Hepatocyte (in vitro differentiated cells): ENCODE measurements around the gene PSMD1. TPM values are rescaled to one million over a fixed set of nuclear protein-coding genes. Genes with fewer than 3 reads are reported as not detected.
"Not testable (repeated sequence)": the region's sequence is repeated elsewhere in the genome, so short reads cannot be mapped to it uniquely, and the experiment has no call there.

Experiments used
- DNase-seq: peaks from one replicate; pipeline ENCODE4 v3.0.0-alpha.2; 2016; ENCODE audit warnings: low spot score
- H2AFZ ChIP-seq: fragments of 200-600 bp; sonication (generic); 2 replicates; pipeline ENCODE4 v1.6.0; 2016; ENCODE audit warnings: antibody characterized with exemption, mild to moderate bottlenecking
- H3K27ac ChIP-seq: fragments of 200-600 bp; sonication (generic); 2 replicates; pipeline ENCODE4 v1.5.1; 2016; ENCODE audit warnings: mild to moderate bottlenecking
- H3K27me3 ChIP-seq: fragments of 200-600 bp; sonication (generic); 2 replicates; pipeline ENCODE4 v1.6.1; 2016
- H3K36me3 ChIP-seq: fragments of 200-600 bp; sonication (generic); replicated peaks from 2 replicates; pipeline ENCODE4 v1.5.1; 2016; ENCODE audit warnings: low read depth; ENCODE audit not compliant: insufficient read depth
- H3K4me1 ChIP-seq: fragments of 200-600 bp; sonication (generic); 2 replicates; pipeline ENCODE4 v1.5.1; 2016; ENCODE audit warnings: mild to moderate bottlenecking, moderate library complexity; ENCODE audit not compliant: insufficient read depth
- H3K4me2 ChIP-seq: fragments of 200-600 bp; sonication (generic); 2 replicates; pipeline ENCODE4 v1.6.0; 2016
- H3K4me3 ChIP-seq: fragments of 200-600 bp; sonication (generic); 2 replicates; pipeline ENCODE4 v1.5.1; 2016; ENCODE audit warnings: mild to moderate bottlenecking
- H3K79me2 ChIP-seq: fragments of 200-600 bp; sonication (generic); 2 replicates; pipeline ENCODE4 v1.6.0; 2017; ENCODE audit warnings: mild to moderate bottlenecking
- H3K9me2 ChIP-seq: fragments of 200-600 bp; sonication (generic); replicated peaks from 2 replicates; pipeline ENCODE4 v1.6.0; 2017; ENCODE audit warnings: mild to moderate bottlenecking; ENCODE audit not compliant: insufficient read depth
- H3K9me3 ChIP-seq: fragments of 200-600 bp; sonication (generic); 2 replicates; pipeline ENCODE4 v1.5.1; 2016; ENCODE audit warnings: low read depth, mild to moderate bottlenecking
- H4K20me1 ChIP-seq: fragments of 200-600 bp; sonication (generic); 2 replicates; pipeline ENCODE4 v1.6.0; 2016; ENCODE audit warnings: mild to moderate bottlenecking; ENCODE audit not compliant: insufficient read depth, poor library complexity, severe bottlenecking
- CTCF ChIP-seq: fragments of 200-600 bp; sonication (generic); IDR thresholded peaks from 2 replicates; pipeline ENCODE4 v1.5.1; 2016; ENCODE audit warnings: antibody characterized with exemption, mild to moderate bottlenecking; ENCODE audit not compliant: poor library complexity
- EZH2 ChIP-seq: fragments of 200-600 bp; sonication (generic); IDR thresholded peaks from 2 replicates; pipeline ENCODE4 v1.6.1; 2016; ENCODE audit warnings: antibody characterized with exemption, mild to moderate bottlenecking, borderline replicate concordance
- EZH2phosphoT487 ChIP-seq: fragments of 200-600 bp; sonication (generic); IDR thresholded peaks from one replicate; pipeline ENCODE4 v1.6.1; 2018; ENCODE audit warnings: antibody characterized with exemption, mild to moderate bottlenecking, low read depth, moderate library complexity; ENCODE audit not compliant: unreplicated experiment, severe bottlenecking
- WGBS: methylation state at CpG from one replicate; pipeline ENCODE4 v1.1.6; 2016; ENCODE audit warnings: low lambda C conversion rate; ENCODE audit errors: missing lambda C conversion rate; 5-methylcytosine and 5-hydroxymethylcytosine counted together
- polyA plus RNA-seq: library from polyadenylated mRNA; unstranded; fragments of >200 nt; fragmentation: Nextera tagmentation; extraction: Ambion mirVana; gene quantifications from 2 replicates; pipeline ENCODE4 v1.2.1, GENCODE V29; 2016
- total RNA-seq: library from RNA; depleted of rRNA; stranded (reverse); fragments of >200 nt; gene quantifications from 2 replicates; pipeline ENCODE4 v1.2.3, GENCODE V29; 2014

PSMD1 gene
- total and polyA plus RNA-seq, 2 experiments from 2014 or later = 92.9 to 106 TPM

- peaks cover 6% of the 10 kb centered on the region for H3K79me2 ChIP-seq
- peaks cover 3% of the 10 kb centered on the region for H3K36me3 ChIP-seq
- peaks cover 12% of the 10 kb centered on the region for H3K4me1 ChIP-seq
- H4K20me1 ChIP-seq = no peaks in the 10 kb centered on the region
- TF ChIP-seq EZH2phosphoT487 (no peak), EZH2 (no peak), CTCF (no peak)
- H3K9me2 ChIP-seq = no peaks in the 10 kb centered on the region
- no peak overlapping the region for H2AFZ ChIP-seq
- H3K27ac ChIP-seq = peak overlapping the region; percentile 46
- DNase-seq = no peak
- peak overlapping the region; percentile 14 for H3K4me2 ChIP-seq
- H3K4me3 ChIP-seq = no peak overlapping the region
- 80% methylated on average over 5 of the region's 5 CpGs for WGBS
- H3K9me3 ChIP-seq = peaks cover 10% of the 10 kb centered on the region
- no peaks in the 10 kb centered on the region for H3K27me3 ChIP-seq
Observed at GRCh38 chr2:231093933-231094332, 37.3 kb downstream of the PSMD1 start.

- Histone ChIP-seq H3K9me2 (no peaks in the 10 kb centered on the region), H3K79me2 (peaks cover 6% of the 10 kb centered on the region), H3K9me3 (peaks cover 13% of the 10 kb centered on the region), H3K4me3 (no peak overlapping the region), H3K27ac (peak overlapping the region; percentile 35), H2AFZ (no peak overlapping the region), H3K36me3 (peaks cover 3% of the 10 kb centered on the region), H3K4me2 (peak overlapping the region; percentile 14), H3K27me3 (no peaks in the 10 kb centered on the region), H3K4me1 (peaks cover 12% of the 10 kb centered on the region), H4K20me1 (no peaks in the 10 kb centered on the region)
- TF ChIP-seq EZH2phosphoT487 (no peak), EZH2 (no peak), CTCF (no peak)
- peak; percentile 44 for DNase-seq
- whole genome bisulfite sequencing = 49% methylated on average over 4 of the region's 4 CpGs
Observed at GRCh38 chr2:231094736-231095346, 38.2 kb downstream of the PSMD1 start.

DNA sequence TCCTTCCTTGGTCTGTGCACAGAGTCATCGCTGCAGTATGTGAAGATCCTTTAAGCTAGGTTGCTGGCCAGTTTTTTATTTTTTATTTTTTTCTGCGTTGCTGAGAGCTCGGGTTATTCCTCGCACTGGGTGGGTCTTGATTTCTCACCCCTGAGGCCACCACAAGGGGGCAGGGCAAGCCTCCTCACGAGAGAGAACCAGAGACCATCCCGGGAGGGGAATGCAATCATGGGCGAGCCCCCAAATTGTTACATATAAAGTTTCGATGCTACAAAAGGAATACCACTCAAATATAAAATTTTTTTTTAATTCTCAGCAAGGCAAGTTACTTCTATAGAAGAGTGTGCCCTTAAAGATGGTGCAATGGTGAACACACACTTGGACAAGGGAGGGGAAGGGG is 43.3 kb downstream of the PSMD1 start:
- H3K79me2 ChIP-seq = peaks cover 2% of the 10 kb centered on the region

DNA sequence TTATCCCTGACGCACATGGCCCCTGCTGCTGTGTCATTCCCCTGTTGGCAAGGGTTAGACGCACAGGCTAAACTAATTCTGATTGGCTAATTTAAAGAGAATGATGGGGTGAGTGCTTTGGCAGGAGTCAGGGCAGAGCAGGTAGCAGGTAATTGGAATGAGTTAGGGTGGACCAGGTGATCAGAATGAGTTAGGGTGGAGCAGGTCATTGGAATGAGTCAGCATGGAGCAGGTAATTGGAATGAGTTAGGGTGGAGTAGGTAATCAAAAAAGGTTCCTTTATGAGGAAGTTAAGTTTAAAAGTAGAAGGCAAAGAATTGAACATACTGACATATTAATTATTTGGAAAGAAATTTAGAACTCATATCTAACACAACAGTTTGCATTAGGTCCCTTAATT is 43.7 kb downstream of the PSMD1 start:
- WGBS = 90% methylated on average over 2 of the region's 2 CpGs
- not testable (repeated sequence) for H3K4me3 ChIP-seq, H3K27me3 ChIP-seq, DNase-seq, H3K4me1 ChIP-seq, H3K79me2 ChIP-seq, H3K36me3 ChIP-seq, H3K27ac ChIP-seq, H2AFZ ChIP-seq, H4K20me1 ChIP-seq, H3K9me2 ChIP-seq, H3K4me2 ChIP-seq
- H3K9me3 ChIP-seq = peaks cover 20% of the 10 kb centered on the region

More for the DNA sequence above, 43.3 kb downstream of the PSMD1 start:
- Histone ChIP-seq H3K9me3 (peaks cover 20% of the 10 kb centered on the region), H3K4me2 (no peak overlapping the region), H3K4me3 (no peak overlapping the region), H4K20me1 (no peaks in the 10 kb centered on the region), H3K27ac (no peak overlapping the region), H3K9me2 (no peaks in the 10 kb centered on the region), H3K27me3 (no peaks in the 10 kb centered on the region), H3K36me3 (no peaks in the 10 kb centered on the region), H2AFZ (no peak overlapping the region), H3K4me1 (peaks cover 11% of the 10 kb centered on the region)
- DNase-seq = no peak
- 94% methylated on average over 8 of the region's 8 CpGs for WGBS
- TF ChIP-seq EZH2 = no peak
- TF ChIP-seq CTCF = no peak
- no peak for TF ChIP-seq EZH2phosphoT487
